Measurements from ENCODE around the gene ELL2. TPM values are rescaled to one million over a fixed set of nuclear protein-coding genes. Genes with fewer than 3 reads are reported as not detected.

ELL2 gene
- total RNA-seq, result 9.3 and 28.2 TPM in 2 replicates

GRCh38 chr5:95961617-95962474, at the start of gene ELL2:
Gene ELL2, minus strand, starts transcription at chr5:95961851. Its CDS starts 130 bp downstream, at chr5:95961721.

Other genes starting within 250 kb of the ELL2 start
- 64.1 and 91.1 TPM in 2 replicates for gene RHOBTB3, start 230.5 kb downstream of the ELL2 start, total RNA-seq
- gene GLRX, start 139.1 kb downstream of the ELL2 start, total RNA-seq, result 15.8 and 19.6 TPM in 2 replicates

Measured in endothelial cell of coronary artery (primary cell).